Activated CD4-positive, alpha-beta memory T cell treated with anti-CD3 and anti-CD28 coated beads, Interleukin-2, amount 10 ng/mL, durations not matched to agents 7 days and 5 days (primary cell): ENCODE measurements around the gene ERP27. TPM values are rescaled to one million over a fixed set of nuclear protein-coding genes. Genes with fewer than 3 reads are reported as not detected.

Experiments used
- CTCF ChIA-PET: fragments of 350-600 bp; sonication (Branson Sonifier 250); formaldehyde crosslinking; loops from one replicate; lab custom pipeline; 2021; ENCODE audit warnings: antibody characterized with exemption, inconsistent platforms; lab: Charles Lee
- POLR2A ChIA-PET: fragments of 350-600 bp; sonication (Branson Sonifier 250); formaldehyde crosslinking; loops from one replicate; lab custom pipeline; 2021; ENCODE audit warnings: antibody characterized with exemption; lab: Charles Lee
- DNase-seq: peaks from one replicate; pipeline ENCODE4 v3.0.0-alpha.2; 2020
- H3K27ac Mint-ChIP-seq: one replicate; pipeline ENCODE4 v1.8.0; 2021; ENCODE audit warnings: mild to moderate bottlenecking, mixed read lengths
- H3K27me3 Mint-ChIP-seq: one replicate; pipeline ENCODE4 v1.8.0; 2021; ENCODE audit warnings: mixed read lengths
- H3K36me3 Mint-ChIP-seq: one replicate; pipeline ENCODE4 v1.8.0; 2021; ENCODE audit warnings: low read depth, mixed read lengths
- H3K4me1 Mint-ChIP-seq: one replicate; pipeline ENCODE4 v1.8.0; 2021; ENCODE audit warnings: mixed read lengths
- H3K4me3 Mint-ChIP-seq: one replicate; pipeline ENCODE4 v1.8.0; 2021; ENCODE audit warnings: mild to moderate bottlenecking, mixed read lengths
- H3K9me3 Mint-ChIP-seq: one replicate; pipeline ENCODE4 v1.8.0; 2021; ENCODE audit warnings: mixed read lengths
- total RNA-seq, 2 experiments: library from RNA; stranded (reverse); gene quantifications; one replicate each; pipeline ENCODE4 v1.2.3, GENCODE V29; 2021

The ERP27 gene
- total RNA-seq, 2 experiments from 2014 or later = 7.2 to 8.5 TPM

DNA sequence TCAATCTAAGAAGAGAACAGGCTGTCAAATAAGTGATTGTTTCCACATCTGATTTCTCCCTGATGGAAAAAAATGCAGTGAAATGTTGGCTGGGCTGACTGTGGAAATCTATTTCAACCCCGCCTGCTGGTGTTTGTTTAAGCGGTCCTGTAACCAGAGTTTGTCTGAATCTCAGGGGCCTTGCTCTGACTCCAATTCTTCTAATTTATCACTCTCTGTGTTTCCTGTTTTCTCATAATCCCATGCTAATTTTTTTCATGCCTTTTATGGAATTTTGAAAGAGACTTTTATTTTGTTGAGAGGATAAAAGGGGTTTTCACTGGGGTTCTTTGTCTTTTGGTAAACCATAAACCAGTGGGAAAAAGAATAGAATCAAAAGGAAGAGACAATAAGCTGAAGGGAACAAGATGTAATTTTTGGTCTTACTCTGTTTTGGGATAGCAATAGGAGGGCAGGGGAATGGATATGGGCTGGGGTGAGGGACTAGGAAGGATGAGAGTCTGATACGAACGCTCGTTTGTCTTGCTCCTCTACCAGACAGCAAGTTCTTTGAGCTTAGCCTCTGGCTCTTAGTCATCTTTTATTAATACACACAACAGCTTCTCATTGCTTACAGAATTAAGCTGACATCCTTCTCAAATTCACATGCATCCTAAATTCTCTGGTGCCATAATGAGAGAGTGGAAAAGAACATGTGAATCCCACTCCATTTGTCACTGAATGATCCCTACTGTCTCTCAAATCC lies 44.7 kb downstream of the ERP27 start:
- Mint-ChIP-seq H3K4me1 (no peaks in the 10 kb centered on the region), H3K27me3 (peaks cover 10% of the 10 kb centered on the region), H3K9me3 (no peaks in the 10 kb centered on the region), H3K27ac (no peak overlapping the region), H3K36me3 (no peaks in the 10 kb centered on the region), H3K4me3 (no peak overlapping the region)
- DNase-seq = no peak
- CTCF ChIA-PET = interaction anchor here (1.0 kb wide), 1 partner anchor 328 kb away, joined by 3 read pairs; the partner anchor contains the start of gene RERG
- POLR2A ChIA-PET = interaction anchor here (0.8 to 1.1 kb wide), 3 partner anchors 29 to 119 kb away, joined by 3 read pairs; a partner anchor contains a TSS

DNA sequence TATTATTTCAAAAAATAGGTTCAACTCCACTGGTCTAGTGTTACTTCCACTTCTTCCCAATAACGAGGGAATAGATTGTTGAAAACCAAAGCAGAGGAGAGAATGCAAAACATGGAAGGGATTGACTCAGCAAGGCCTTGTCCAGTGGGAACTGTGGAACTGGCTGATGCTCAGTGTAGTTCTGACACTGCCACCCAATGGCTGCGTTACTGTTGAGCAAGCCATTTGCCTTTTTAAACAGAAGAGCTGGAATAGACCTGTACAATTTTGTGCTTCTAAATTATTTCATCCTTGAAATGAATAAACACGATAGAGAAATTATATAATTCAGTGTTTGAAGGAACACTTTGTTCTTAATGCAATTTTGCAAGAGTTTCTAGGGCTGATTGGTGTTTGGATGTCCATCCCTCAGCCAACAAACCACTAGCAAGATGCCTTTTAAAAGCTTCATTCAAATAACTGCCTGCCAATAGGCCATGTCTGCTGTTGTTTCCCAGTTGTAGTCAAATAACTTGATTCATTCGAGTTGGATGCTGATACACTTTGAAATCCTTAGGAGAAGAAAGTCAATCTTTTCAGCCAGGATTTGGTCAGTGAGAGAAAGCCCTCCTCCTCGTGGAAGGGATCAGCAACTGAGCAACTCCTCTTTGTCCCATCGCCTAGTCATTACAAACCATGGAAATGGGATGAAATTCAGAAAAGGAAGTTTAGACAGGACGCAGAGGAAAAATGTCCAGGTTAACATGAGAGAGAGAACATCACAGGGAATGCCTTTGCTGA lies 45.4 kb downstream of the ERP27 start:
- POLR2A ChIA-PET = interaction anchor here (1.2 kb wide), 1 partner anchor 123 kb away, joined by 3 read pairs; no protein-coding TSS in a partner anchor
- H3K4me3 Mint-ChIP-seq = no peak overlapping the region
- DNase-seq = no peak
- H3K36me3 Mint-ChIP-seq = no peaks in the 10 kb centered on the region
- no peak overlapping the region for H3K27ac Mint-ChIP-seq
- H3K9me3 Mint-ChIP-seq = no peaks in the 10 kb centered on the region
- H3K27me3 Mint-ChIP-seq = peaks cover 15% of the 10 kb centered on the region
- CTCF ChIA-PET = interaction anchor here (1.2 kb wide), 1 partner anchor 10 kb away, joined by 3 read pairs; no protein-coding TSS in a partner anchor
- no peaks in the 10 kb centered on the region for H3K4me1 Mint-ChIP-seq

DNA sequence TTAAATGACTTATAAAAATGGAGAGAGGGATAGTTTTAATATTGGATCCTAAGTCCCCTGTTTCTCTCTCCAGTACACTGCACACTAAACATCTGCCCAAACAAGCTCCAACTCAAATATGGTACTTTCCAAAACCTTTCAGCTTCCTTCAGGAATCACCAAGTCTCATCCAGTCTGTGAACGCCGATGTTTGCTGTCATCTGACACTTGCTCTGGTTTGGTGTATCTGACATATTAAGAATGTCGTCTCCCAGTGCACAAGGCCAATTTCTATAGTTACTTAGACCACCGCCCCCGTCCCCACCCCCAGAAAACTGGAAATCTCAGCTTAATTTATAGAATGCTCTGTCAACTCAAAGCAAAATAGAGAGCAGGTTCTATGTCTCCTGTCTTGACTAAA lies 47.6 kb downstream of the ERP27 start:
- peaks cover 2% of the 10 kb centered on the region for H3K4me1 Mint-ChIP-seq
- POLR2A ChIA-PET = no interaction called here
- CTCF ChIA-PET = no interaction called here

DNA sequence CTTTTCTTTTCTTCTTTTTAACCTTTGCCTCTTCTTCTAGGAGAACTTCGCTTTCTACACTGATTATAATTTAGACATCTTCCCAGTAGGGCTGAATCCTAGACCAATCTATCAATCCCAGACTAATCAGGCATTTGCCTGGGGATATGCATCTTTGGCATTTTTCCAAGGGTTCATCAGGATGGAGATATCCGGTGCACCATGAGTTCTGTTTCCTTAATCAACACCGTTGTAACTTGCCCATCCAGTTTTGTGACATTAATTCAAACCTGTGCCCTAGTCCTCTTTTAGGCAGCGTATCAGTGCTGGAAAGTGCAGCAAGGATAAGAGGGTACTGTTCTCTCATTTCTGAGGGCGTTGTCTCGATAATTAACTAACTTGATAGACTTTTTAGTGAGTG lies 52.1 kb downstream of the ERP27 start:
- no peaks in the 10 kb centered on the region for H3K9me3 Mint-ChIP-seq
- POLR2A ChIA-PET = interaction anchor here (1.3 kb wide), 1 partner anchor 16 kb away, joined by 3 read pairs; no protein-coding TSS in a partner anchor

More for the DNA sequence above, 47.6 kb downstream of the ERP27 start:
- Mint-ChIP-seq H3K27me3 (peaks cover 31% of the 10 kb centered on the region), H3K27ac (no peak overlapping the region), H3K36me3 (no peaks in the 10 kb centered on the region), H3K9me3 (no peaks in the 10 kb centered on the region), H3K4me3 (no peak overlapping the region)
- DNase-seq = no peak

DNA sequence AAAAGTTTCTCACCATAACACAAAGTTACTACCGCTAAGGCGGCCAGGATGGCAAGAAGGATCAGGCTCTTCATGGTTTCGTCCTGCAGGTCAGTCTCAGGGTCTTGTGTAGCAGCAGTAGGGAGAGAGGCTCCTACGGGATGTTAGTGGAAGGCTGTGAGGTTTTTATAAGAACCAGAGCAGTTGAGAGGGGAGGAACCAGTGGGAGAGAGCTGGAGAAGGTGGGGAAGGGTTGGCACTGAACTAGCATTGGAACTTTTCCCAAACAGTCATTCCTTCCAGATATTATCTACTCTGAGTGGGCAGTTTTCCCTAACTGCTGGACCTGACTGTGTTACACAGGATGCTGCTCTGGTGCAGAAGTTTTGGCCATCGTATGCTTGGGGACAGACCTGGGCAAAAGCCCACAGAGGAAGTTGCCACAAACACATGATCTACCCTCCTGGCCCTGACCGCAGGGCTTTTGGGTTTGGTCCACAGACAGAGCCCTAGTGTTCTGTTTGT lies 52.6 kb downstream of the ERP27 start, which contains the start of gene MGP:
TSS of gene MGP (minus strand) at position 137 of the 504 bp plus-strand sequence. CDS start at position 74, 63 bp downstream.
- POLR2A ChIA-PET = no interaction called here
- CTCF ChIA-PET = no interaction called here
- Mint-ChIP-seq H3K9me3 (no peaks in the 10 kb centered on the region), H3K27me3 (peaks cover 42% of the 10 kb centered on the region), H3K36me3 (no peaks in the 10 kb centered on the region), H3K4me1 (peaks cover 14% of the 10 kb centered on the region), H3K27ac (no peak within 1 kb of the TSS), H3K4me3 (no peak within 1 kb of the TSS)
- no peak for DNase-seq

More for the DNA sequence above, 52.1 kb downstream of the ERP27 start:
- H3K4me1 Mint-ChIP-seq = peaks cover 10% of the 10 kb centered on the region
- CTCF ChIA-PET = no interaction called here
- H3K4me3 Mint-ChIP-seq = no peak overlapping the region
- peaks cover 42% of the 10 kb centered on the region for H3K27me3 Mint-ChIP-seq
- no peak for DNase-seq
- H3K27ac Mint-ChIP-seq = no peak overlapping the region
- no peaks in the 10 kb centered on the region for H3K36me3 Mint-ChIP-seq

DNA sequence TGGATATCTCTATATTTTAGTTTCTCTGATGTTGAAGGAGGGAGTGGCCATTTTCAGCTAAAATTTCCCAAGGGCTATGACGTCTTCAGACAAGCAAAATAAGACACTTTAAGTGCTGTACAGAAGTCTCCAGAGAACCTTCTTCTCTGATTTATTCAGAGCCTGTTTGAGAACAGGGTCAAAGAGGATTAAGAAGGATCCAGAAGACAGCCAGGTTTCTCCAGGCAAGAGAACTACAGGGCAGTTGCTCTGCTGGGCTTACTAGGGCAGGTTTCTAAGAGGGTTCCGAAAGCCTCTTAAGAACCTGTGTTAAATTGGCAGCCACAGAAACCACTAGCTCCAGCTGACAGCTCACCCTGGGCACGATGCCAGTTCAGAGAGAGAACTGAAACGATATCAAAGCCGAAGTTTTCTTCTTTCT lies 53.9 kb downstream of the ERP27 start:
- Mint-ChIP-seq H3K4me1 (peaks cover 18% of the 10 kb centered on the region), H3K9me3 (no peaks in the 10 kb centered on the region), H3K27me3 (peaks cover 39% of the 10 kb centered on the region), H3K27ac (no peak overlapping the region), H3K36me3 (peaks cover 5% of the 10 kb centered on the region), H3K4me3 (no peak overlapping the region)
- peak; percentile 69 for DNase-seq
- ChIA-PET POLR2A (interaction anchor here (1.6 kb wide), 1 partner anchor 77 kb away, joined by 4 read pairs; the partner anchor contains the start of gene ARHGDIB), CTCF (interaction anchor here (0.9 kb wide), 1 partner anchor 111 kb away, joined by 4 read pairs; no protein-coding TSS in a partner anchor)

DNA sequence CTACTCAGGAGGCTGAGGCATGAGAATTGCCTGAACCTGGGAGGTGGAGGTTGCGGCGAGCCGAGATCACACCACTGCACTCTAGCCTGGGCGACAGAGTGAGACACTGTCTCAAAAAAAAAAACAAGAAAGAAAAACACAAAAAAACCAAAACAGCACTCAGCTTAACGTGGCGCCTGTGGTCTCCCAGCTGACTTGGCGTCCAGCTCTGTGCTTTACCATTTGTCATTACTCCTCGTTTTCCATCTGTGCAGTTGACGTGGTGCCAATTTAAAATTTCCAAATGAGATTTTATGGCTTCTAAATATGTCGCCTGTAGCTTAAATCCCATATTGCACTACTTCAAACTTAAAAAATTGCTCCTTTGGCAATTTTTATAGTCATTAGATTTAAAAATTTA lies 54.7 kb downstream of the ERP27 start:
- Mint-ChIP-seq H3K27ac (no peak overlapping the region), H3K4me1 (peaks cover 18% of the 10 kb centered on the region), H3K9me3 (no peaks in the 10 kb centered on the region), H3K36me3 (peaks cover 5% of the 10 kb centered on the region), H3K4me3 (no peak overlapping the region), H3K27me3 (peaks cover 32% of the 10 kb centered on the region)
- POLR2A ChIA-PET = interaction anchor here (1.6 kb wide), 1 partner anchor 78 kb away, joined by 4 read pairs; the partner anchor contains the start of gene ARHGDIB
- no peak for DNase-seq
- CTCF ChIA-PET = interaction anchor here (0.6 kb wide), 1 partner anchor 212 kb away, joined by 3 read pairs; no protein-coding TSS in a partner anchor

DNA sequence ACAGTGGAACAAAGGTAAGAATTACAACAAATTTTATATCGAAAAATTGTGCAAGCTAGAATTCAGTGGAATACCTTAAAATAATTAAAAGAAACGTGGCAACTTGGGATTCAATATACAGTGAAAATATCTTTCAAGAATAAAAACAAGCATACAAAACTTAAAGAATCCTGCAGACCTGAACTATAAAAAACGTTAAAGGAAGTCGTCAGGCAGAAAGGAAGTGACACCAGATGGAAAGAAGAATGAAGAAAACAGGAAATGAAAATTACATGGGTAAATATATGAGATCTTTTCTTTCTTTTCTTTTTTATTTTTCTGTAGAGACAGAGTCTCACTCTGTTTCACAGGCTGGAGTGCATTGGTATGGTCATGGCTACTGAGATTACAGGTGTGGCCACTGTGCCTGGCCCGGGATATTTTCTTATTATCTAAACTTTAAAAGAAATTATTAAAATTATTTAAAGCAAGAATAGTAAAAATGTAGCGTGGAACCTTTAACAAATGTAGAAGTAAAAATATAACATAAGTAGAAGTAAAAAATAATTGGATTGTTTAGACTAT lies 57.4 kb downstream of the ERP27 start:
- H3K27ac Mint-ChIP-seq = peak overlapping the region; percentile 13
- no peak overlapping the region for H3K4me3 Mint-ChIP-seq
- H3K36me3 Mint-ChIP-seq = peaks cover 5% of the 10 kb centered on the region
- peaks cover 13% of the 10 kb centered on the region for H3K27me3 Mint-ChIP-seq
- peaks cover 18% of the 10 kb centered on the region for H3K4me1 Mint-ChIP-seq
- no peaks in the 10 kb centered on the region for H3K9me3 Mint-ChIP-seq
- ChIA-PET CTCF (no interaction called here), POLR2A (no interaction called here)
- DNase-seq = no peak

DNA sequence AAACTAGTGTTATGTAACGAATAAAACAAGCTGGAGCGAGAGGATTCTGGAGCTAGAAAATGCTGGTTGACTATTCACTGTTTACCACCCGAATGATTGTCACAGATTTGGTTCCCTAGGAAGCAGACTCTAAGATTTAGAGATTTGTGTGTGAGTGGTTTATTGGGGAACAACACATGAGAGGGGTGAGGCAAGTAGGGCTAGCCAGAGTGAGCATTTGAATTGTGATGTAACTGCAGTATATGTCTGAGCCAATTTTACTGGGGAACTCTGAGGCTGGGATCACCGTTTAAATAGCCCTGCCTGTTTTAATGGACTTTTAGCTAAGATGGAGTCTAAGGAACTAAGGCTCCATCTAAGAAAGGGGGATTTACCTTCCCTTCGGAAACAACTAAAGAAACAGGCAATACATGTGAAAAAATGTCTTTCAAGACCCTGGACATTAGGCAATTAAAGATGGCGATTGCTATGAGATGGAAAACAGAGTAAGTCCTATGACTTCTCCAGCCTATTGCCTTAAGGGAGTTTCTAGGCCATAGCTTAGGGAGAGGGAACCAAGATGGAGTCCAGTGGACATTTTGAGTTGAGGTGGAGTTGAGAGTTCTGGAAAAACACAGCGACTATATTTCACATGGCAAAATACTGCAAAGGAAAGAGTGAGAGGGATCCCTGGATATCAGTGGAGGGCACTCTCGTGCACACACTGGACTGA lies 59.0 kb downstream of the ERP27 start:
- Mint-ChIP-seq H3K27me3 (peaks cover 1% of the 10 kb centered on the region), H3K4me1 (peaks cover 10% of the 10 kb centered on the region), H3K9me3 (no peaks in the 10 kb centered on the region), H3K27ac (no peak overlapping the region), H3K4me3 (no peak overlapping the region), H3K36me3 (peaks cover 5% of the 10 kb centered on the region)
- no peak for DNase-seq
- ChIA-PET POLR2A (no interaction called here), CTCF (no interaction called here)

DNA sequence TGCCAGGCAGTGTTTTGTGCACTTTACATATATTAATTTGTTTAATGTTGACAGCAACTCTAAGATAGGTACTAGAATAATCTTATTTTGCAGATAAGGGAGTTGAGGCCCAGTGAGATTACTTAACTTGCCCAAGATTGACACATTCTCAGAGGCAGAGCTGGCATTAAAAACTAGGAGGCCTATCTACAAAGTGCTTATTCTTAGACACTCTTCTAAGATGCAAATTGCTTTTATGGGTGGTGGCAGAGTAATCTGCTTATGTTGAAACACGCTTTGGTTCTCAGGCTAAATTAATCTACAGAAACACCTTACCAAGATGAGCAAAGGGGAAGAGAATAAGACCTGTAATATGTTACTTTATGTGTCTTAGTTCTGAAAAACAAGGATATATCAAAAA lies 59.8 kb downstream of the ERP27 start:
- ChIA-PET POLR2A (no interaction called here), CTCF (no interaction called here)
- Mint-ChIP-seq H3K27ac (no peak overlapping the region), H3K36me3 (peaks cover 5% of the 10 kb centered on the region), H3K9me3 (no peaks in the 10 kb centered on the region), H3K4me3 (no peak overlapping the region), H3K4me1 (peaks cover 8% of the 10 kb centered on the region), H3K27me3 (no peaks in the 10 kb centered on the region)
- no peak for DNase-seq

DNA sequence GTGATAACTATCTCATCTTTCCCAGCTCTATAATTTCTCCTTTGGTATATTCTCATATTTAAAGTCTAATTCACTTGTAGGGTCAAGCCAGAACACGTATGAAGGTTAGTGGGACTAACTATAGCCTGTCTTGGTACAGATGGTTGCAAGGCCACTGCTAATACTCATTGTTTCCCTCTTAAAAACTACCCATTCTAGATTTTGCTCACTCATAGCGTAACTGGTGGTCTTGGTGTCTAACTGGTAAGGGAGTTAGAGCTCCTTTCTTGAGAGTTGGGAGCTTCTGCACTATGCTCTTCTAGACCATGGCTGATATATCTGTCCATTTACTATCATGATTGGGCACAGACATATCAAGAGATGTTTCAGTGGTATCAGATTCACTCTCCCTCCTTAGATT lies 61.5 kb downstream of the ERP27 start:
- CTCF ChIA-PET = interaction anchor here (1.0 kb wide), 2 partner anchors 10 to 31 kb away, joined by 3 to 4 read pairs; no protein-coding TSS in a partner anchor
- Mint-ChIP-seq H3K27ac (no peak overlapping the region), H3K4me3 (no peak overlapping the region), H3K36me3 (peaks cover 5% of the 10 kb centered on the region), H3K9me3 (no peaks in the 10 kb centered on the region), H3K4me1 (peaks cover 8% of the 10 kb centered on the region), H3K27me3 (no peaks in the 10 kb centered on the region)
- DNase-seq = no peak
- POLR2A ChIA-PET = no interaction called here

DNA sequence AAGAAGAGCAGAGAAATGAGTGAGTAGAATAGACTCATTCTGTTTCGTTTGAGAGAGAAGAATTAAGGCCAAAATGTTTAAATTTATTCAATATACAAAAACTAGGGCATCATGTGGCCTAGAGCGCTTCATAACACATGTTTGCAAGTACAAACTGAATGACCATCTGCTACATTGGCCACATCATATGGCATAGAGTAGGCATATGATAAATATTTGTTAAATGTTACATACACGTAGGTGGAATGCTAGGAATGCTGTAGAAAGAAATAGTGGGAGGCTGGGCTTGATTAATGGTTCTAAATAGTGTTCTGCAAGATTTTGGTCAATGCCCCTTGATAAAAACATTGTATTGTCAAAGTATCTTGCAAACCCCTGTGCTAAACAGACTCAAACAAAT lies 63.5 kb downstream of the ERP27 start:
- H3K4me1 Mint-ChIP-seq = no peaks in the 10 kb centered on the region
- CTCF ChIA-PET = no interaction called here

More for the DNA sequence above, 63.5 kb downstream of the ERP27 start:
- H3K4me3 Mint-ChIP-seq = no peak overlapping the region
- POLR2A ChIA-PET = no interaction called here
- no peaks in the 10 kb centered on the region for H3K9me3 Mint-ChIP-seq
- no peak overlapping the region for H3K27ac Mint-ChIP-seq
- no peak for DNase-seq
- no peaks in the 10 kb centered on the region for H3K27me3 Mint-ChIP-seq
- peaks cover 4% of the 10 kb centered on the region for H3K36me3 Mint-ChIP-seq
